ENCODE measurements around the gene METTL2A. TPM values are rescaled to one million over a fixed set of nuclear protein-coding genes. Genes with fewer than 3 reads are reported as not detected.
"Not testable (repeated sequence)": the region's sequence is repeated elsewhere in the genome, so short reads cannot be mapped to it uniquely, and the experiment has no call there.

METTL2A gene
- total RNA-seq, 1 experiment from 2014 or later = 21.3 TPM

DNA sequence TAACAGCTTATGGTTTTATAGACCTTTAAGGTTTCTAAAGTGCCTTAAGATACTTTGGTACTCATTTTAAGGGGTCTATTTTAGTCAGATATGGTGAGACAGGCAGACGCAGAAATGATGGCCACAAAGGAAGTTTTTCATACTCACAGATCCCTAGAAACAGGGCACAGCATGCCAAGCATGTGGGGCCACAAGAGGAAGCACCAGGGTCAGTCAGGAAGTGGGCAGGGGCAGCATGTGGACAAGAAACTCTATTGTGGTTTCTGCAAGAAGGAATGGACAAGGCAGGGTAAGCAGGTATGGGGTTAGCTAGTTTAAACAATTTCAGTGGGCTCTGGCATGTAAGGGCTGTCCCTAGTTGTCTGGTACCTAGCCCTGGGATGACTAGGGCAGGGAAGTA is 34.8 kb upstream of the METTL2A start:
- TF ChIP-seq, protein P1, sequence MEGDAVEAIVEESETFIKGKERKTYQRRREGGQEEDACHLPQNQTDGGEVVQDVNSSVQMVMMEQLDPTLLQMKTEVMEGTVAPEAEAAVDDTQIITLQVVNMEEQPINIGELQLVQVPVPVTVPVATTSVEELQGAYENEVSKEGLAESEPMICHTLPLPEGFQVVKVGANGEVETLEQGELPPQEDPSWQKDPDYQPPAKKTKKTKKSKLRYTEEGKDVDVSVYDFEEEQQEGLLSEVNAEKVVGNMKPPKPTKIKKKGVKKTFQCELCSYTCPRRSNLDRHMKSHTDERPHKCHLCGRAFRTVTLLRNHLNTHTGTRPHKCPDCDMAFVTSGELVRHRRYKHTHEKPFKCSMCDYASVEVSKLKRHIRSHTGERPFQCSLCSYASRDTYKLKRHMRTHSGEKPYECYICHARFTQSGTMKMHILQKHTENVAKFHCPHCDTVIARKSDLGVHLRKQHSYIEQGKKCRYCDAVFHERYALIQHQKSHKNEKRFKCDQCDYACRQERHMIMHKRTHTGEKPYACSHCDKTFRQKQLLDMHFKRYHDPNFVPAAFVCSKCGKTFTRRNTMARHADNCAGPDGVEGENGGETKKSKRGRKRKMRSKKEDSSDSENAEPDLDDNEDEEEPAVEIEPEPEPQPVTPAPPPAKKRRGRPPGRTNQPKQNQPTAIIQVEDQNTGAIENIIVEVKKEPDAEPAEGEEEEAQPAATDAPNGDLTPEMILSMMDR (IDR thresholded peaks at IDR 0.05; ENCODE audit: unreplicated experiment) = no peak
- DNase-seq = no peak
- CTCF ChIA-PET = no interaction called here
- Mint-ChIP-seq H3K27ac (ENCODE audit: unreplicated experiment) (no peak overlapping the region), H3K4me1 (ENCODE audit: low read depth, unreplicated experiment) (no peaks in the 10 kb centered on the region), H3K4me3 (ENCODE audit: low read depth, unreplicated experiment) (no peak overlapping the region), H3K27me3 (ENCODE audit: unreplicated experiment) (peaks cover 39% of the 10 kb centered on the region), H3K9me3 (ENCODE audit: low read depth, unreplicated experiment) (no peaks in the 10 kb centered on the region), H3K36me3 (ENCODE audit: insufficient read depth, unreplicated experiment) (no peaks in the 10 kb centered on the region)
- intact Hi-C loops (cut with micrococcal nuclease; ENCODE audit: unreplicated experiment) = no loop called here
- BruUV-seq (replicated peaks) = no TSS peak

DNA sequence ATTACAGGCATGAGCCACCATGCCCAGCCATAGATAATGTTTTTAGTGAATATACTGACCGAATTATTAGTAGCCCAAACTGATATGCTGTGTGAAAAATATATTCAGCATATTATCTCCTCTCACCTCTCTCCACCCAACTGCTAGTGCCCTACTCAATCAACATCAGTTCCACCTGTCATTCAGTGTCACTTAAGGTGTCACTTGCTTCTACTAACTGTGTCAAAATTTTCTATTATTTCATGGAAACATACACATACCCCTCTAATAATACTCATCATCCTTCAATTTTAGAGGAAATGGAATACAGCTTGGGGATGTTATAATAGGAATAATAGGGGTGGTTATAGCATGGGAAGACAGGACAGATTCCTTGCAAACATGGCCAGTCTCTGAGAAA is 30.8 kb upstream of the METTL2A start:
- TF ChIP-seq, protein P1 (IDR thresholded peaks at IDR 0.05; ENCODE audit: unreplicated experiment) = no peak
- Mint-ChIP-seq H3K4me3 (ENCODE audit: low read depth, unreplicated experiment) (no peak overlapping the region), H3K4me1 (ENCODE audit: low read depth, unreplicated experiment) (no peaks in the 10 kb centered on the region), H3K27ac (ENCODE audit: unreplicated experiment) (no peak overlapping the region), H3K27me3 (ENCODE audit: unreplicated experiment) (peaks cover 52% of the 10 kb centered on the region), H3K9me3 (ENCODE audit: low read depth, unreplicated experiment) (no peaks in the 10 kb centered on the region), H3K36me3 (ENCODE audit: insufficient read depth, unreplicated experiment) (no peaks in the 10 kb centered on the region)
- no peak for DNase-seq
- CTCF ChIA-PET = no interaction called here
- intact Hi-C loops (cut with micrococcal nuclease; ENCODE audit: unreplicated experiment) = no loop called here
- BruUV-seq (replicated peaks) = no TSS peak

DNA sequence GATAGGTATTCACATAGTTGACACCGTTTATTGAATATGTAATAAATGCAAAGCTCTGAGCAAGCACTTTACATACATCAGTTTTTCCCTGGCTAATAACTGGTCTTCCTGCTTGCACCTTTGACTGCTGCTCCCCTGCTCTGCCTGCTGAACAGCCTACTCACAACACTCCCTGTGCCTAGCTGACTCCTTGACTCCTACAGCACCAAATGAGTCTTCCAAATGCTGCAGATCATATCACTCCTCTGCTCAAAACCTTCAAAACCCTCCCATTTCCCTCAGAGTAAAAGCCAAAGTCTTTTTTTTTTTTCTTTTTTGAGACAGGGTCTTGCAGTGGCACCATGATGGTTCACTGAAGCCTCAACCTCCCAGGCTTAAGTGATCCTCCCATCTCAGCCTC is 24.8 kb upstream of the METTL2A start:
- TF ChIP-seq, protein P1 (IDR thresholded peaks at IDR 0.05; ENCODE audit: unreplicated experiment) = no peak
- no peaks in the 10 kb centered on the region for H3K36me3 Mint-ChIP-seq (ENCODE audit: insufficient read depth, unreplicated experiment)
- DNase-seq = no peak
- CTCF ChIA-PET = no interaction called here
- H3K27ac Mint-ChIP-seq (ENCODE audit: unreplicated experiment) = no peak overlapping the region
- intact Hi-C loops (cut with micrococcal nuclease; ENCODE audit: unreplicated experiment) = no loop called here
- H3K9me3 Mint-ChIP-seq (ENCODE audit: low read depth, unreplicated experiment) = no peaks in the 10 kb centered on the region
- BruUV-seq (replicated peaks) = no TSS peak
- no peak overlapping the region for H3K4me3 Mint-ChIP-seq (ENCODE audit: low read depth, unreplicated experiment)
- H3K27me3 Mint-ChIP-seq (ENCODE audit: unreplicated experiment) = peaks cover 41% of the 10 kb centered on the region
- no peaks in the 10 kb centered on the region for H3K4me1 Mint-ChIP-seq (ENCODE audit: low read depth, unreplicated experiment)

DNA sequence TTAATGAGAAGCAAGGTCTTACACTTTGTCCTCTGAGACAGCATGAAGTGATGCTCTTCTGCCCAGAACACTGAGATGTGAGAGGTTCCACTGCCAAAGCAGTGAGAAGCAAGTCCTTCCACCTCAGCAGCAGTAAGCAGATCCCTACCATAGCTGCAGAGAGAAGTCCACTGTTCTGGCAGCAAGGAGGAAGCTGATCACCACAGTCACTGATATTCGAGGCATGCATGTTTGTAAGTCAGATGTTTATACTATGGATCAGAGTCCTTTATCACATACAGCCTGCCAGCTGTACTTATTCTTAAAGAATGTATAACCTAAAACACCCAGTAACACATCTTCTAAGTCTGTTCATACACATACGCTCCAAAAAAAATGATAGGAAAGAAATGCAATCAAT is 18.2 kb upstream of the METTL2A start:
- Mint-ChIP-seq H3K27me3 (ENCODE audit: unreplicated experiment) (peaks cover 32% of the 10 kb centered on the region), H3K9me3 (ENCODE audit: low read depth, unreplicated experiment) (no peaks in the 10 kb centered on the region), H3K36me3 (ENCODE audit: insufficient read depth, unreplicated experiment) (no peaks in the 10 kb centered on the region), H3K4me3 (ENCODE audit: low read depth, unreplicated experiment) (no peak overlapping the region), H3K27ac (ENCODE audit: unreplicated experiment) (no peak overlapping the region), H3K4me1 (ENCODE audit: low read depth, unreplicated experiment) (no peaks in the 10 kb centered on the region)
- CTCF ChIA-PET = no interaction called here
- TF ChIP-seq, protein P1 (IDR thresholded peaks at IDR 0.05; ENCODE audit: unreplicated experiment) = no peak
- no peak for DNase-seq
- intact Hi-C loops (cut with micrococcal nuclease; ENCODE audit: unreplicated experiment) = no loop called here
- BruUV-seq (replicated peaks) = no TSS peak

DNA sequence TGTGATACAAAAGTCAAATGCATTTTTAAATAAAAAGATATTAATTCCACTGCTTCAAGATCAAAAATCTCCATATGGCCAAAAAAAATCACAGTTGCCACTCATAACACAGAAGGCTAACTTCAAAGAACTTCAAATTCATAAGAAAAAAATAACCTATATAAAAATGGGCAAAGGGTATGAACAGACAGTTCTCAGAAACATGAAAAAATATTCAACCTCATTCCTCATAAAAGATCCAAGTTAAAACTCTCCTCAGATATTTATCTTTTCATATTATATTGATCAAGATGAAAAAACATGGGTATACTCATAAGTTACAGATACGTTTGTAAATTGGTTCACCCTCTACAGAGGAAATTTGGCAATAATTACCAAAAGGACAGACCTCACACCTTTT is 10.6 kb upstream of the METTL2A start:
- BruUV-seq (replicated peaks); H3K4me3 Mint-ChIP-seq (ENCODE audit: low read depth, unreplicated experiment); intact Hi-C loops (cut with micrococcal nuclease; ENCODE audit: unreplicated experiment); H3K36me3 Mint-ChIP-seq (ENCODE audit: insufficient read depth, unreplicated experiment); H3K4me1 Mint-ChIP-seq (ENCODE audit: low read depth, unreplicated experiment); CTCF ChIA-PET; DNase-seq; H3K27ac Mint-ChIP-seq (ENCODE audit: unreplicated experiment); H3K9me3 Mint-ChIP-seq (ENCODE audit: low read depth, unreplicated experiment): not testable (repeated sequence)
- H3K27me3 Mint-ChIP-seq (ENCODE audit: unreplicated experiment) = peaks cover 17% of the 10 kb centered on the region

DNA sequence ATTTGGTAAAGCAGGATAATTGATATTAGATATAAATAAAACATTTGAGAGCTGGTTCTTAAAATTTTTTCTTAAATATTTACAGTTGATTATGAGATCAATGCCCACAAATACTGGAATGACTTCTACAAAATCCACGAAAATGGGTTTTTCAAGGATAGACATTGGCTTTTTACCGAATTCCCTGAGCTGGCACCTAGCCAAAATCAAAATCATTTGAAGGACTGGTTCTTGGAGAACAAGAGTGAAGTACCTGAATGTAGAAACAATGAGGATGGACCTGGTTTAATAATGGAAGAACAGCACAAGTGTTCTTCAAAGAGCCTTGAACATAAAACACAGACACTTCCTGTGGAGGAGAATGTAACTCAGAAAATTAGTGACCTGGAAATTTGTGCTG is 2.5 kb downstream of the METTL2A start:
- DNase-seq; H3K27ac Mint-ChIP-seq (ENCODE audit: unreplicated experiment); H3K4me3 Mint-ChIP-seq (ENCODE audit: low read depth, unreplicated experiment); H3K27me3 Mint-ChIP-seq (ENCODE audit: unreplicated experiment); CTCF ChIA-PET; BruUV-seq (replicated peaks); H3K9me3 Mint-ChIP-seq (ENCODE audit: low read depth, unreplicated experiment); intact Hi-C loops (cut with micrococcal nuclease; ENCODE audit: unreplicated experiment): not testable (repeated sequence)
- peaks cover 15% of the 10 kb centered on the region for H3K4me1 Mint-ChIP-seq (ENCODE audit: low read depth, unreplicated experiment)
- peaks cover 17% of the 10 kb centered on the region for H3K36me3 Mint-ChIP-seq (ENCODE audit: insufficient read depth, unreplicated experiment)

DNA sequence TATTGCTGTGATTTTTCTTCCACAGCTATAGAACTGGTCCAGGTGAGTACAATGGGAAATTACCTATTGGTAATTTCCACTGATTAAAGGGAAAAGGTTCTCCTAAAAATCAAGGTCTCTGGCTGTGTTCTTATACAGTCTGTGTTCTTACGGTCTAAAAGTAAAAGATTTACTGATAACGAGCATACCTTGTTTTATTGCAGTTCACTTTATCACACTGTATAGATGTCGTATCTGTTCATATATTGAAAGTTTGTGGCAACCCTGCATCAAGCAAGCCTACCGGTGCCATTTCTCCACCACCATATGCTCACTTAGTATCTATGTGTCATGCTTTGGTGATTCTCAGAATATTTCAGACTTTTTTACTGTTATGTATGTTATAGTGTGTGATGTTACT is 11.6 kb downstream of the METTL2A start:
- H3K27me3 Mint-ChIP-seq (ENCODE audit: unreplicated experiment); CTCF ChIA-PET; H3K4me1 Mint-ChIP-seq (ENCODE audit: low read depth, unreplicated experiment); H3K27ac Mint-ChIP-seq (ENCODE audit: unreplicated experiment); DNase-seq; BruUV-seq (replicated peaks); H3K4me3 Mint-ChIP-seq (ENCODE audit: low read depth, unreplicated experiment); H3K36me3 Mint-ChIP-seq (ENCODE audit: insufficient read depth, unreplicated experiment); H3K9me3 Mint-ChIP-seq (ENCODE audit: low read depth, unreplicated experiment); intact Hi-C loops (cut with micrococcal nuclease; ENCODE audit: unreplicated experiment): not testable (repeated sequence)

Data from Calu3 (cell line).